Measurements from ENCODE around the gene GNB1.

- no peak for TF ChIP-seq POLR2AphosphoS5 (IDR thresholded peaks at IDR 0.05)
- no peak for TF ChIP-seq CTCF (IDR thresholded peaks at IDR 0.05)
- no peak for TF ChIP-seq POLR2A (IDR thresholded peaks at IDR 0.05)
Observed at GRCh38 chr1:1796466-1796865, 94.4 kb downstream of the GNB1 start.

Measured in sigmoid colon (tissue), 4 donors.